HK-2 (cell line): ENCODE data around the gene ASF1A.

Source experiments
- DNase-seq: peaks from one replicate; pipeline ENCODE4 v3.0.0-alpha.2; 2018; ENCODE audit not compliant: unreplicated experiment

The ASF1A gene

GRCh38 chr6:118881440-118882313, 12.3 kb upstream of the ASF1A start:
- DNase-seq: no peak

DNA sequence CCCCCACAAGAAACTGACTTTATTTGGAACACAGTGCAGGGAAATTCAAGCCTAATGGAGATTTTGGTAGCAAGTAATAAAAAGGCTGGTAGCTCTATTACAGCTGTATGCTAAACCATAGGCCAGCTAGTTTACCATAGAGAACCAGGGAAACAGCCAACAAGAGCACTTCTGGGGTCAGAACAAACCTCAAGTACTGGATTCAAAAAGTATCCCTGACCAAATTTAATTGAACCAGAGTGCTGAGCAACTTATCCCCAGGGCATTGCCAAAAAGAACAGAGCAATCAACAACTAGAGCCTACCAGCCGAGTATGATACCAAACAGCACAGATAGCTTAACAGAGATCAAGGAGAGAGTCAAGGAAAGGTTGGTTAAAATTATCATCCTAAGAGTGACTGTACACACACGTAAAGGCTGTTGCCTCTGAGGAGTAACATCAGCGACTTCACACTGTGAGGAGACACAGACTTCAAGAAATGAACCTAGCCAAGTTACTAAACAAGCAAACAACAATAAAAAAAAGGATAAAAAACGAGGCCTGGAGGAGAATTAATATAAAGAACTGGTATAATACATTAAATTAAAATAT, 11.5 kb upstream of the ASF1A start:
- DNase-seq: no peak

DNA sequence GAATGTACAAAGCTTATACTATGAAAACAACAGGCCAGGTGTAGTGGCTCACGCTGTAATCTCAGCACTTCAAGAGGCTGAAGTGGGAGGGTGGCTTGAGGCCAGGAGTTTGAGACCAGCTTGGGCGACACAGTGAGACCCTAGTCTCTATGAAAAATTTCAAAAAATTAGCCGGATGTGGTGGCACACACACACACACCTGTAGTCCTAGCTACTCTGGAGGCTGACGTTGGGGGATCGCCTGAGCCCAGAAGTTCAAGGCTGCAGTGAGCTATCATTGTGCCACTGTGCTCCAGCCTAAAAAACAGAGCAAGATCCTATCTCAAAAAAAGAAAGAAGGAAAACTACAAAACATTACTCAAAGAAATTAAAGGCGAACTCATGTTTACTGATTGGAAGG, 7.3 kb upstream of the ASF1A start:
- no peak for DNase-seq

- no peak for DNase-seq
Measured at GRCh38 chr6:118889163-118889562, 4.8 kb upstream of the ASF1A start.

- DNase-seq: no peak
Measured at GRCh38 chr6:118890997-118891790, 2.8 kb upstream of the ASF1A start.

DNA sequence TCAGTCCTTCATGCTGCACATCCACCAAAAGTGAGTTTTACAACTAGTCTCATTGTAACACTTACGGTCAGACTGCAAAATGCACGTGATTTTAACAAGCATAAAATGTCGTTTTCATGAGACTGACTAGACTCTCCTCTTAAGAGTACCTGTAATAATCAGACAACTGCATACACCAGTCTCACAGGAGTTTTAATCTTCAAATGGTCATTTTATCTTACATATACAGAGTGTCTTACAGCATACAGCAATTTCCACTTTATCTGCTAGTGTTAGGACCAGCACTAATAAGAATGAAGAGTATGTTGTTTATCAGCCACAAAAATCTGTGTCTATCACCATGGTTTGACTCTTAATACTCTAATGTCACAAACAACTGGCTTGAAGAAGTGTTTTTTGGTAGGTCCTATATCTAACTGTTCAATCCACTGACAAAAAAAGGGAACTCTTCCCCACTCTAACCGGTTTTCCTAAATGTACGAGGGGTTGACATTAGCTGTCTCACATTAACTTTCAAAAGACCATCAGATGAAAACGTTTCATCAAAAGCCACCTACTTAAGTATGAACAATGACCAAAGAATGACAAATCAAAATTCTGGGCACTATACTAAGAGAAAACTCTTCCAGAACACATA, 1.5 kb upstream of the ASF1A start:
- no peak for DNase-seq

GRCh38 chr6:118893064-118893806, 717 bp upstream of the ASF1A start:
- DNase-seq: peak; percentile 11

GRCh38 chr6:118894425-118895260, 691 bp downstream of the ASF1A start:
- peak; percentile 74 for DNase-seq

DNA sequence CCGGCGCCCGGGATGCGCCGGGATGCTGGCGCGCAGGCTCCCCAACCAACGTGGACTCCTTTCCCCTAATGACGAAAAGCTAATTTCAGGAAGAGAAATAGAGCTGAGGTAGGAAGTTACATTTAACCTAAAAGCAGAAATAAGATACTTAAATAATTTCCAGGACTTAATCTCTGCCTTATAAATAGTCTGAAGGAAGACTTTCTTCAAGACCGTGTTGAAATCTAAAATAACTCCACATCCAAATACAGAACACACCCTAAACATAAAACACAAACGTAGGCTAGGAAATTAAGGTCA, 1.3 kb downstream of the ASF1A start:
- no peak for DNase-seq

GRCh38 chr6:118895859-118896258, 1.9 kb downstream of the ASF1A start:
- DNase-seq: no peak

- DNase-seq: no peak
Measured at GRCh38 chr6:118896339-118897136, 2.6 kb downstream of the ASF1A start.

GRCh38 chr6:118897386-118897785, 3.4 kb downstream of the ASF1A start:
- DNase-seq: no peak

DNA sequence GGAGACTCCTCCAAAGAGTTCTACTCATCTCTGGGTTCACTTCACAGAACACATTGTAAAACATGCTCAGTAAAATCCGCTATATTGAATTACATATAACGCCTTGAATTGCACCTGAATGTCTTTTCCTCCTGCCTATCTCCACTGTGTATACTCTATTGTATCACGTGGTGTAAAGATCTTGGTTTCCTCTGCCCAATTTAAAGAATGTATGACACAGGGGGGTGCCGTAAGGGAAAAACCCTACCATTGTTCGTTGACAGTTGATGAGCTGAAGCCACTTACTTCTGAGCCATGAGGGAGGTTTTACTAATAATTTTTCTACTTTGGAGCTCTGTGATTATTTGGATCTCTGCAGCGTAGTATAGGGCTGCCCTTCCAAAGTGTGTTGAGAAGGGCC, 6.0 kb downstream of the ASF1A start:
- DNase-seq: no peak

- DNase-seq: no peak
Measured at GRCh38 chr6:118902726-118903125, 8.8 kb downstream of the ASF1A start.

DNA sequence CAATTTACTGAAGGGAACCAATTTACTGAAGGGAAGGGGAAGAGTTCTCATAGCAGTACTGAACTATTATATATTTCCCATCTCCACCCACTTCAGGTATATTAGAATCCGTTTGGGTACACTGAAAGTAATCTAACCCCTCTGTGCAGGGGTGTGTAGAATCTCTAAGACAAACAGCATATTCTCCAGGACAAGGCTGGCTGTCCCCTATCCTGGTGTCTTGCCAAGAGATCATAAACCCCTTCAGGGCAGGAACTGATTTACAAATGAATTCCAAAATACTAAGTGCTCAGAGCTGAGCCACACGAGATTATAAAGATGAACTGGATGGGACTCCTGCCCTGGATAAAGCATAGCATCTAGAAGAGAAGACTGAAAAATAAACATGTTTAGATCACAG, 9.2 kb downstream of the ASF1A start:
- DNase-seq: no peak

DNA sequence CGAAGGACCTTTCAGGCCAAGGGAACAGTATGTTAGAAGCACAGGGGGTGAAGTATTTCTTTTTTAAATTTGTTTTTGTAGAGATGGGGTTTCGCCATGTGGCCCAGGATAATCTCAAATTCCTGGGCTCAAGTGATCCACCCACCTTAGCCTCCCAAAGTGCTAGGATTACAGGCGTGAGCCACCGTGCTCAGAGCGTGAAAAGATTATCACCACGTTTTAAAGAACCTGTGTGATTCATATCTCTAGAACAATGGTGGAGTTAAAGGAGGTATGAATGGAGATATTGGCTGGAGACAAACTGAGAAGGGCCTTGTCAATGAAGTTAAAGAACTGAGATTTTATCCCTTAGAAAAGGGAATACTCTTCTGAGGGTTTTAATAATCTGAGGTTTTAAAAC, 9.7 kb downstream of the ASF1A start:
- no peak for DNase-seq

DNA sequence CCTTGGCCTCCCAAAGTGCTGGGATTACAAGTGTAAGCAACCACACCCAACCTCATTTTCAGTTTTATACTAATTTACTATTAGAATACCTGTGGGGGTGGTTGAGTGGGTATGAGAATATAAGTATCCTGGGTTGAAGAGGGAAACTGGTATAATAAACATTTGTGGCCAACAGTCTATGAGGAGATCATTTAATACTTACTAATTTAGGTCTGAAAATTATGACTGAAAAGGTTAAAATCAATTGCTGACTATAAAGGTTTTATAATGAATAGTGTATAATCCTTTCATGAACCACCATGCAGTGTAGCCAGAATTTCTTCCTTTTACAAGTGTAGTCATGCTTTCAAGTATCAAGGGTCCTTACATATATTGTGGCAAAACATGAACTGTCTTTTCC, 11.1 kb downstream of the ASF1A start:
- DNase-seq: no peak

GRCh38 chr6:118905851-118906250, 11.9 kb downstream of the ASF1A start:
- DNase-seq: no peak

GRCh38 chr6:118908441-118908840, 14.5 kb downstream of the ASF1A start:
- no peak for DNase-seq

- DNase-seq: no peak
Measured at GRCh38 chr6:118912646-118913045, 18.7 kb downstream of the ASF1A start.
